ENCODE measurements around the gene NECTIN3. TPM values are rescaled to one million over a fixed set of nuclear protein-coding genes. Genes with fewer than 3 reads are reported as not detected.

Gene NECTIN3
- total RNA-seq, 2 experiments from 2014 or later = 7.8 to 8.5 TPM

GRCh38 chr3:111241960-111242359 is 170.3 kb downstream of the NECTIN3 start:
- no peak for ATAC-seq (ENCODE audit: poor library complexity)
- Histone ChIP-seq H3K9me3 (ENCODE audit: control insufficient read depth in 1 of 2, insufficient read depth in 1 of 2, low read length in 2 of 2) (peaks cover 14 to 17% of the 10 kb centered on the region in 2 experiments), H3K27me3 (ENCODE audit: control insufficient read depth in 1 of 2, insufficient read depth in 2 of 2, low read length in 2 of 2) (no peaks in the 10 kb centered on the region), H3K36me3 (ENCODE audit: insufficient read depth, low read length) (no peaks in the 10 kb centered on the region), H3K4me1 (ENCODE audit: insufficient read depth, low read length) (peaks cover 9% of the 10 kb centered on the region), H3K27ac (ENCODE audit: low read depth in 1 of 2, low read length in 2 of 2) (no peak overlapping the region), H3K4me3 (ENCODE audit: low read length) (no peak overlapping the region)
- H3K36me3 Mint-ChIP-seq (ENCODE audit: low read depth) = no peaks in the 10 kb centered on the region
- peaks cover 3% of the 10 kb centered on the region for H3K9me3 Mint-ChIP-seq
- POLR2A ChIA-PET = no interaction called here
- intact Hi-C loops (cut with DNase I, micrococcal nuclease) = no loop called here
- no peak overlapping the region for H3K27ac Mint-ChIP-seq
- TF ChIP-seq CTCF (IDR thresholded peaks at IDR 0.05) = no peak
- no peak for DNase-seq
- peaks cover 29% of the 10 kb centered on the region for H3K4me1 Mint-ChIP-seq (ENCODE audit: low read depth)
- H3K4me3 Mint-ChIP-seq = no peak overlapping the region
- H3K27me3 Mint-ChIP-seq = no peaks in the 10 kb centered on the region
- CTCF ChIA-PET = no interaction called here

All from CD4-positive, alpha-beta T cell (primary cell).